ENCODE results near the gene DPYD. TPM values are rescaled to one million over a fixed set of nuclear protein-coding genes. Genes with fewer than 3 reads are reported as not detected.

DPYD gene
- 5.9 and 7.3 TPM in 2 replicates for total RNA-seq
- long read RNA-seq, full-length matches to known transcripts: 7 of 12 reads
- long read RNA-seq, partial matches to known transcripts: 3 of 12 reads
- long read RNA-seq, other reads (novel, unspliced or antisense): 2 of 12 reads

GRCh38 chr1:97920832-97921571, at the start of gene DPYD:
TSS of gene DPYD (minus strand) at chr1:97921034. CDS start at chr1:97920922, 112 bp downstream.
- peaks cover 27% of the 10 kb centered on the region for H3K27me3 Mint-ChIP-seq (ENCODE audit: low read depth)

GRCh38 chr1:97960470-97960869, 39.6 kb upstream of the DPYD start:
- Mint-ChIP-seq H3K36me3 (ENCODE audit: low read depth) (no peaks in the 10 kb centered on the region), H3K4me1 (no peaks in the 10 kb centered on the region), H3K27ac (ENCODE audit: unreplicated experiment) (no peak overlapping the region), H3K4me3 (no peak overlapping the region), H3K27me3 (ENCODE audit: low read depth) (peaks cover 2% of the 10 kb centered on the region), H3K9me3 (no peaks in the 10 kb centered on the region)
- no peak for DNase-seq (ENCODE audit: low read depth, low spot score)
- TF ChIP-seq CTCF (conservative IDR thresholded peaks at IDR 0.05): no peak

More at GRCh38 chr1:97920832-97921571, at the start of gene DPYD:
- Mint-ChIP-seq H3K9me3 (no peaks in the 10 kb centered on the region), H3K27ac (ENCODE audit: unreplicated experiment) (peak within 1 kb of the TSS; percentile 96), H3K4me3 (peak within 1 kb of the TSS; percentile 93), H3K4me1 (peaks cover 63% of the 10 kb centered on the region), H3K36me3 (ENCODE audit: low read depth) (no peaks in the 10 kb centered on the region)
- peak; percentile 78 for DNase-seq (ENCODE audit: low read depth, low spot score)
- TF ChIP-seq CTCF (conservative IDR thresholded peaks at IDR 0.05): no peak

- no peak for TF ChIP-seq CTCF (conservative IDR thresholded peaks at IDR 0.05)
- peaks cover 2% of the 10 kb centered on the region for H3K9me3 Mint-ChIP-seq
- no peak overlapping the region for H3K27ac Mint-ChIP-seq (ENCODE audit: unreplicated experiment)
- H3K27me3 Mint-ChIP-seq (ENCODE audit: low read depth): no peaks in the 10 kb centered on the region
- H3K4me1 Mint-ChIP-seq: peaks cover 3% of the 10 kb centered on the region
- no peaks in the 10 kb centered on the region for H3K36me3 Mint-ChIP-seq (ENCODE audit: low read depth)
- H3K4me3 Mint-ChIP-seq: no peak overlapping the region
- no peak for DNase-seq (ENCODE audit: low read depth, low spot score)
Measured at GRCh38 chr1:97947695-97948094, 26.9 kb upstream of the DPYD start.

- no peak for DNase-seq (ENCODE audit: low read depth, low spot score)
- no peaks in the 10 kb centered on the region for H3K36me3 Mint-ChIP-seq (ENCODE audit: low read depth)
- peaks cover 2% of the 10 kb centered on the region for H3K9me3 Mint-ChIP-seq
- H3K4me3 Mint-ChIP-seq: no peak overlapping the region
- TF ChIP-seq CTCF (conservative IDR thresholded peaks at IDR 0.05): no peak
- no peak overlapping the region for H3K27ac Mint-ChIP-seq (ENCODE audit: unreplicated experiment)
- H3K4me1 Mint-ChIP-seq: peaks cover 3% of the 10 kb centered on the region
- no peaks in the 10 kb centered on the region for H3K27me3 Mint-ChIP-seq (ENCODE audit: low read depth)
Measured at GRCh38 chr1:97943354-97943753, 22.5 kb upstream of the DPYD start.

GRCh38 chr1:97942161-97943123, 21.6 kb upstream of the DPYD start:
- H3K27ac Mint-ChIP-seq (ENCODE audit: unreplicated experiment): no peak overlapping the region
- no peak for DNase-seq (ENCODE audit: low read depth, low spot score)
- H3K27me3 Mint-ChIP-seq (ENCODE audit: low read depth): no peaks in the 10 kb centered on the region
- peaks cover 2% of the 10 kb centered on the region for H3K9me3 Mint-ChIP-seq
- no peak overlapping the region for H3K4me3 Mint-ChIP-seq
- no peak for TF ChIP-seq CTCF (conservative IDR thresholded peaks at IDR 0.05)
- peaks cover 3% of the 10 kb centered on the region for H3K4me1 Mint-ChIP-seq
- H3K36me3 Mint-ChIP-seq (ENCODE audit: low read depth): no peaks in the 10 kb centered on the region
